ENCODE measurements around the gene RHEB.

RHEB gene

DNA sequence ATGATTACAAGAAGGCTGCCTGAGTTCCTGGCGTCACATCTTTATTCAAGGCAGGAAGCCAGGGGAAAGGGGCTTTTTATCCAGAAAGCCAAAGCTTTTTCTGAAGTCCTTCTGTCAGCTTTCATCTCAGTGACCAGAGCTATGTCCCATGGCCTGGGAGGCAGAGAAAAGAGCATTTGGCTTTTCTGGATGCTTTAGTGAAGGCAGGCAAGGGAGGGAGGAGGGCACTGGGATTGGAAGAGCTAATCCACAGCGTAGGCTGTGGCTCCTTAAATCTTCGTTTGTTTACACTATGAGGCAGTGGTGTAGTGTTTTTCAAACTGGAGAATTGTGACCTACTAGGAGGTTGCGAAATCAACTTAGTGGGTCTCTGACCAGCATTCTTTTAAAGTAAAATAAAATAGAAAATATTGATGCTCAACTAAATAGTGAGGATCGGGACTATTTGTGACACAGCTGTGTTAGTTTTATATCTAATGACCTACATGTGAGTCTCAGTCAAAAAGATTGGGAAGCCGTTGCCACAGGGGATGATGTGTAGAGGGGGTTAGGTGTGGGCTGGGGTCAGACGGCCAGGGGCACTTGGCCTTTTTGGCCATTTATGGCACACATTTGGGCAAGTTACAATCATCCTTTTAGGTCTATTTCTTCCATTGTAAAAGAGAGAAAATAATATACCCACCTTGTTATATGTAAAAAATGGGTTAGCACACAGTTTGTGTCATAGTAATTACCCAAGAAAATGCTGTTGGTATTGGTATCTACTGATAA is 93.8 kb downstream of the RHEB start:
- Histone ChIP-seq H3K27ac (ENCODE audit: low read length) (no peak overlapping the region), H3K36me3 (replicated peaks; ENCODE audit: low read depth, low read length) (no peaks in the 10 kb centered on the region), H3K79me2 (ENCODE audit: low read length) (no peaks in the 10 kb centered on the region), H3K4me1 (ENCODE audit: low read length) (no peaks in the 10 kb centered on the region), H4K20me1 (ENCODE audit: insufficient read depth, low read length) (no peaks in the 10 kb centered on the region), H3K4me3 (ENCODE audit: low read length) (no peak overlapping the region), H3K4me2 (ENCODE audit: low read length) (no peak overlapping the region), H3K27me3 (ENCODE audit: low read depth, low read length) (peaks cover 50% of the 10 kb centered on the region), H3K9ac (ENCODE audit: low read length) (no peak overlapping the region), H3K9me3 (ENCODE audit: insufficient read depth, low read length) (no peaks in the 10 kb centered on the region), H2AFZ (ENCODE audit: low read depth, low read length) (no peak overlapping the region)
- no peak for TF ChIP-seq EZH2phosphoT487 (IDR thresholded peaks at IDR 0.05; ENCODE audit: low read depth)
- TF ChIP-seq, protein P1, sequence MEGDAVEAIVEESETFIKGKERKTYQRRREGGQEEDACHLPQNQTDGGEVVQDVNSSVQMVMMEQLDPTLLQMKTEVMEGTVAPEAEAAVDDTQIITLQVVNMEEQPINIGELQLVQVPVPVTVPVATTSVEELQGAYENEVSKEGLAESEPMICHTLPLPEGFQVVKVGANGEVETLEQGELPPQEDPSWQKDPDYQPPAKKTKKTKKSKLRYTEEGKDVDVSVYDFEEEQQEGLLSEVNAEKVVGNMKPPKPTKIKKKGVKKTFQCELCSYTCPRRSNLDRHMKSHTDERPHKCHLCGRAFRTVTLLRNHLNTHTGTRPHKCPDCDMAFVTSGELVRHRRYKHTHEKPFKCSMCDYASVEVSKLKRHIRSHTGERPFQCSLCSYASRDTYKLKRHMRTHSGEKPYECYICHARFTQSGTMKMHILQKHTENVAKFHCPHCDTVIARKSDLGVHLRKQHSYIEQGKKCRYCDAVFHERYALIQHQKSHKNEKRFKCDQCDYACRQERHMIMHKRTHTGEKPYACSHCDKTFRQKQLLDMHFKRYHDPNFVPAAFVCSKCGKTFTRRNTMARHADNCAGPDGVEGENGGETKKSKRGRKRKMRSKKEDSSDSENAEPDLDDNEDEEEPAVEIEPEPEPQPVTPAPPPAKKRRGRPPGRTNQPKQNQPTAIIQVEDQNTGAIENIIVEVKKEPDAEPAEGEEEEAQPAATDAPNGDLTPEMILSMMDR (IDR thresholded peaks at IDR 0.05; ENCODE audit: low read depth, low read length) = no peak

DNA sequence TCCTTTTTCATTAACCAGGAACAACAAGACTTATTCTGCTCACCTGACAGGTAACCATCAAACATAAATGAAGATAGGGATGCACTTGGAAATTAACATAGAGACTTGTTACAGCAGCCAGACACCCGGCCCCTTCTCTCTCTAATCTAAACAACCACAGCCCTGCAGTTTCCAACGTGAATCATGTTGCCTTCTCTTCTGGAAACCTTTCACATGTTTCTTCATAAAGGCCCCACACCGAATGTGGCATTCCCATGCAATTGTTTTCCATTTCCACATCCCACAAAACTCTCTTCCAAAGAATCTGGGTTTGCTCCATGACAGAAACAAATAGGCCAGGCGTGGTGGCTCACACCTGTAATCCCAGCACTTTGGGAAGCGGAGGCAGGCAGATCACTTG is 94.9 kb downstream of the RHEB start:
- TF ChIP-seq, protein P1 (IDR thresholded peaks at IDR 0.05; ENCODE audit: low read depth, low read length) = no peak
- no peak for TF ChIP-seq EZH2phosphoT487 (IDR thresholded peaks at IDR 0.05; ENCODE audit: low read depth)
- no peaks in the 10 kb centered on the region for H4K20me1 ChIP-seq (ENCODE audit: insufficient read depth, low read length)
- H3K79me2 ChIP-seq (ENCODE audit: low read length) = no peaks in the 10 kb centered on the region
- H3K4me1 ChIP-seq (ENCODE audit: low read length) = no peaks in the 10 kb centered on the region
- no peak overlapping the region for H2AFZ ChIP-seq (ENCODE audit: low read depth, low read length)
- no peaks in the 10 kb centered on the region for H3K36me3 ChIP-seq (replicated peaks; ENCODE audit: low read depth, low read length)
- H3K27me3 ChIP-seq (ENCODE audit: low read depth, low read length) = peaks cover 61% of the 10 kb centered on the region
- no peak overlapping the region for H3K4me2 ChIP-seq (ENCODE audit: low read length)
- H3K9ac ChIP-seq (ENCODE audit: low read length) = no peak overlapping the region
- H3K4me3 ChIP-seq (ENCODE audit: low read length) = no peak overlapping the region
- H3K27ac ChIP-seq (ENCODE audit: low read length) = no peak overlapping the region
- 0 out of 2 replicates have a peak, but pooled peaks cover under 1% of the 10 kb centered on the region for H3K9me3 ChIP-seq (ENCODE audit: insufficient read depth, low read length)

DNA sequence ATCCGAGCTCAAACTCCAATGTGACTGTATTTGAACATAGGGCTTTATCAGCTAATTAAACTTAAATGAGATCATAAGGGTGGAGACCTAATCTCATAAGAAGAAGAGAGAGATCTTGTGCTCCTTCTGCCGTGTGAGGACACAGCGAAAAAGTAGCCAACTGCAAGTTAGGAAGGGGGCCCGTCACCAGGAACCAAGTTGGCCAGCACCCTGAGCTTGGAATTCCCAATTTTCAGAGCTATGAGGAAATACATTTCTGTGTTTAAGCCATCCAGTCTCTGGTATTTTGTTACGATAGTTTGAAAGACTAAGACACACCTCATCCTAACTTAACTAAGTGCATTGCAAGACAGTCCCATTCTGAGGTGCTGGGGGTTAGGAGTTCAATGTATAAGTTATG is 95.8 kb downstream of the RHEB start:
- Histone ChIP-seq H3K4me1 (ENCODE audit: low read length) (no peaks in the 10 kb centered on the region), H3K27ac (ENCODE audit: low read length) (no peak overlapping the region), H3K36me3 (replicated peaks; ENCODE audit: low read depth, low read length) (no peaks in the 10 kb centered on the region), H4K20me1 (ENCODE audit: insufficient read depth, low read length) (no peaks in the 10 kb centered on the region), H3K27me3 (ENCODE audit: low read depth, low read length) (peaks cover 60% of the 10 kb centered on the region), H3K4me3 (ENCODE audit: low read length) (no peak overlapping the region), H3K4me2 (ENCODE audit: low read length) (no peak overlapping the region), H3K79me2 (ENCODE audit: low read length) (no peaks in the 10 kb centered on the region), H2AFZ (ENCODE audit: low read depth, low read length) (no peak overlapping the region), H3K9ac (ENCODE audit: low read length) (no peak overlapping the region), H3K9me3 (ENCODE audit: insufficient read depth, low read length) (0 out of 2 replicates have a peak, but pooled peaks cover 3% of the 10 kb centered on the region)
- TF ChIP-seq, protein P1 (IDR thresholded peaks at IDR 0.05; ENCODE audit: low read depth, low read length) = no peak
- no peak for TF ChIP-seq EZH2phosphoT487 (IDR thresholded peaks at IDR 0.05; ENCODE audit: low read depth)

DNA sequence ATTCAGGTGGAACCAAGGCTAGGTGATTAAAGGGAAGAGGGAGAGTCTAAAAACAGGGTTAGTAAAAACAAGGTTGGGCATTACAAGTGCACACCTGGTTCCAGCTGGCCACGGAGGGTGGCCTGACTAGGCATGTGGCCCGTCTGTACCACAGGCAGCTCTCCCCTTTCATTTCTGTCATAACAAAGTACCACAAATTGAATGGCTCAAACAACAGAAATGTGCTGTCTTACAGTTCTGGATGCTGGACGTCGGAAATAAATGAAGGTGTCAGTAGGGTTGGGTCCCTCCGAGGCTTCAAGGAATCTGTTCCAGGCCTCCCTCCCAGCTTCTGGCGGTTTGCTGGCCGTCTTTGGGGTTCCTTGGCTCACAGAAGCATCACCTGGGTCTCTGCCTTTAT is 96.5 kb downstream of the RHEB start:
- H3K79me2 ChIP-seq (ENCODE audit: low read length) = no peaks in the 10 kb centered on the region
- H2AFZ ChIP-seq (ENCODE audit: low read depth, low read length) = no peak overlapping the region
- 0 out of 2 replicates have a peak, but pooled peaks cover 3% of the 10 kb centered on the region for H3K9me3 ChIP-seq (ENCODE audit: insufficient read depth, low read length)
- TF ChIP-seq, protein P1 (IDR thresholded peaks at IDR 0.05; ENCODE audit: low read depth, low read length) = no peak
- no peak for TF ChIP-seq EZH2phosphoT487 (IDR thresholded peaks at IDR 0.05; ENCODE audit: low read depth)
- H3K4me3 ChIP-seq (ENCODE audit: low read length) = no peak overlapping the region
- H3K36me3 ChIP-seq (replicated peaks; ENCODE audit: low read depth, low read length) = no peaks in the 10 kb centered on the region
- H4K20me1 ChIP-seq (ENCODE audit: insufficient read depth, low read length) = no peaks in the 10 kb centered on the region
- no peak overlapping the region for H3K9ac ChIP-seq (ENCODE audit: low read length)
- H3K27me3 ChIP-seq (ENCODE audit: low read depth, low read length) = peaks cover 58% of the 10 kb centered on the region
- H3K27ac ChIP-seq (ENCODE audit: low read length) = no peak overlapping the region
- H3K4me2 ChIP-seq (ENCODE audit: low read length) = no peak overlapping the region
- H3K4me1 ChIP-seq (ENCODE audit: low read length) = no peaks in the 10 kb centered on the region
